ENCODE measurements around the gene FNDC4. TPM values are rescaled to one million over a fixed set of nuclear protein-coding genes. Genes with fewer than 3 reads are reported as not detected.

Gene FNDC4
- total and polyA plus RNA-seq, 2 of the 8 experiments (the other 6 are each of a cell fraction or from before 2014, with no cell fraction given), result 14.1 to 14.7 TPM

GRCh38 chr2:27442920-27443282 is 52.1 kb downstream of the FNDC4 start:
- H4K91ac ChIP-seq (replicated peaks; ENCODE audit: insufficient read length, low read length), result peak overlapping the region; percentile 11
- ChIA-PET CTCF (ENCODE audit: partially characterized antibody) (interaction anchor here (0.8 to 1.5 kb wide), 4 partner anchors 11 to 178 kb away, joined by 3 to 6 read pairs (median 3); no protein-coding TSS in a partner anchor), POLR2A (ENCODE audit: partially characterized antibody) (interaction anchor here (0.8 to 1.3 kb wide), 6 partner anchors 14 to 181 kb away, joined by 3 to 5 read pairs (median 4); partner anchors contain the start of genes NRBP1, PPM1G and ZNF513)
- H3K36me3 ChIP-seq (ENCODE audit: control insufficient read depth in 2 of 4, insufficient read depth in 4 of 4, low read length in 3 of 4), result peaks cover 8 to 35% (median 18%) of the 10 kb centered on the region in 4 experiments; a peak in 7 of 8 replicates
- H3K79me2 ChIP-seq (ENCODE audit: control insufficient read depth in 1 of 2, insufficient read depth in 2 of 2, low read length in 2 of 2), result no peaks in the 10 kb centered on the region
- peak overlapping the region; percentile 84 to 89 for H3K4me2 ChIP-seq (ENCODE audit: insufficient read depth in 1 of 2, low read depth in 2 of 2, low read length in 2 of 2)
- DNase-seq (ENCODE audit: low read depth in 1 of 2, low spot score in 2 of 2) (peak in 1 of 2 experiments; percentile 49), FAIRE-seq (no peak)
- no peaks in the 10 kb centered on the region for H4K20me1 ChIP-seq (replicated peaks in 1 of 2; ENCODE audit: control insufficient read depth in 1 of 2, insufficient read depth in 2 of 2, low read length in 2 of 2)
- no peak overlapping the region; the same call in 1 of the 2 replicates for H2AFZ ChIP-seq (ENCODE audit: low read length)
- no peak for TF ChIP-seq CEBPB (IDR thresholded peaks at IDR 0.05; ENCODE audit: low read depth, low read length)
- TF ChIP-seq JUND (IDR thresholded peaks at IDR 0.05; ENCODE audit: low read length), result no peak
- TF ChIP-seq TAF1 (IDR thresholded peaks at IDR 0.05; ENCODE audit: low read depth, low read length), result 0 out of 2 replicates have a peak, but pooled peaks have one; percentile 1
- no peak for TF ChIP-seq KDM4A (IDR thresholded peaks at IDR 0.05; ENCODE audit: low read depth, low read length, severe bottlenecking)
- no peak for TF ChIP-seq HDAC6 (IDR thresholded peaks at IDR 0.05; ENCODE audit: low read depth, low read length)
- TF ChIP-seq POLR2AphosphoS5 (IDR thresholded peaks at IDR 0.05; ENCODE audit: low read depth, low read length), result peak; percentile 10; the same call in 1 of the 2 replicates
- H2BK120ac ChIP-seq (replicated peaks; ENCODE audit: low read depth, low read length), result no peak overlapping the region
- no peaks in the 10 kb centered on the region for H3K9me3 ChIP-seq (ENCODE audit: insufficient read depth in 2 of 2, low read depth in 1 of 2, low read length in 1 of 2)
- no peak overlapping the region for H2BK5ac ChIP-seq (ENCODE audit: low read depth, low read length)
- H3K79me1 ChIP-seq (ENCODE audit: low read depth, low read length), result no peaks in the 10 kb centered on the region; the same call in 1 of the 2 replicates
- no peak overlapping the region for H3K56ac ChIP-seq (replicated peaks; ENCODE audit: insufficient read length, low read depth, low read length)
- peak overlapping the region; percentile 68; the same call in 1 of the 2 replicates for H4K8ac ChIP-seq (ENCODE audit: extremely low read depth, insufficient read depth, low read length)
- no peak overlapping the region for H4K5ac ChIP-seq (ENCODE audit: insufficient read length, low read depth, low read length)
- H3K18ac ChIP-seq (ENCODE audit: extremely low read depth, low read length), result no peak overlapping the region; the same call in 1 of the 2 replicates
- H2BK12ac ChIP-seq (ENCODE audit: low read depth, low read length), result 0 out of 2 replicates have a peak overlapping the region, but pooled peaks have one; percentile 13
- H3K9ac ChIP-seq (replicated peaks in 1 of 4; ENCODE audit: extremely low read depth in 1 of 4, low read depth in 3 of 4, low read length in 3 of 4), result peak overlapping the region in 3 of 4 experiments; percentile 44 to 61 (median 54); a peak in 4 of 7 replicates
- H2BK15ac ChIP-seq (ENCODE audit: low read length), result no peak overlapping the region
- no peak overlapping the region for H3K23ac ChIP-seq (ENCODE audit: insufficient read length)
- H3K4me1 ChIP-seq (replicated peaks in 1 of 4; ENCODE audit: control insufficient read depth in 3 of 4, insufficient read depth in 4 of 4, low read length in 3 of 4), result peaks cover 0 to 14% (median 8%) of the 10 kb centered on the region in 4 experiments; a peak in 5 of 7 replicates
- H2AK5ac ChIP-seq (ENCODE audit: low read depth, low read length), result no peak overlapping the region
- H3K27me3 ChIP-seq (replicated peaks in 1 of 4; ENCODE audit: control insufficient read depth in 3 of 4, extremely low read depth in 1 of 4, insufficient read depth in 3 of 4, low read length in 3 of 4), result no peaks in the 10 kb centered on the region
- H2BK20ac ChIP-seq (ENCODE audit: low read length), result no peak overlapping the region
- WGBS, 2 experiments (ENCODE audit: extremely low coverage in 1 of 2, insufficient coverage in 1 of 2, insufficient read length in 1 of 2, insufficient replicate concordance in 2 of 2, low coverage in 1 of 2, low lambda C conversion rate in 2 of 2, missing lambda C conversion rate in 1 of 2), result 73% methylated on average over 6 of the region's 6 CpGs; no CpG with 5 or more reads in 1 of the 2 experiments
- H3K4ac ChIP-seq (replicated peaks; ENCODE audit: insufficient read length, low read depth, low read length), result no peak overlapping the region
- H3K14ac ChIP-seq (ENCODE audit: insufficient read length), result no peak overlapping the region
- H3K23me2 ChIP-seq (ENCODE audit: low read depth, low read length), result peaks cover 8% of the 10 kb centered on the region
- H3K4me3 ChIP-seq (ENCODE audit: extremely low read depth in 1 of 4, insufficient read depth in 2 of 4, low read depth in 3 of 4, low read length in 4 of 4), result peak overlapping the region; percentile 49 to 76 (median 63)
- H3K27ac ChIP-seq (ENCODE audit: low read depth, low read length), result no peak overlapping the region
